ENCODE data around the gene SF3A2.

DNA sequence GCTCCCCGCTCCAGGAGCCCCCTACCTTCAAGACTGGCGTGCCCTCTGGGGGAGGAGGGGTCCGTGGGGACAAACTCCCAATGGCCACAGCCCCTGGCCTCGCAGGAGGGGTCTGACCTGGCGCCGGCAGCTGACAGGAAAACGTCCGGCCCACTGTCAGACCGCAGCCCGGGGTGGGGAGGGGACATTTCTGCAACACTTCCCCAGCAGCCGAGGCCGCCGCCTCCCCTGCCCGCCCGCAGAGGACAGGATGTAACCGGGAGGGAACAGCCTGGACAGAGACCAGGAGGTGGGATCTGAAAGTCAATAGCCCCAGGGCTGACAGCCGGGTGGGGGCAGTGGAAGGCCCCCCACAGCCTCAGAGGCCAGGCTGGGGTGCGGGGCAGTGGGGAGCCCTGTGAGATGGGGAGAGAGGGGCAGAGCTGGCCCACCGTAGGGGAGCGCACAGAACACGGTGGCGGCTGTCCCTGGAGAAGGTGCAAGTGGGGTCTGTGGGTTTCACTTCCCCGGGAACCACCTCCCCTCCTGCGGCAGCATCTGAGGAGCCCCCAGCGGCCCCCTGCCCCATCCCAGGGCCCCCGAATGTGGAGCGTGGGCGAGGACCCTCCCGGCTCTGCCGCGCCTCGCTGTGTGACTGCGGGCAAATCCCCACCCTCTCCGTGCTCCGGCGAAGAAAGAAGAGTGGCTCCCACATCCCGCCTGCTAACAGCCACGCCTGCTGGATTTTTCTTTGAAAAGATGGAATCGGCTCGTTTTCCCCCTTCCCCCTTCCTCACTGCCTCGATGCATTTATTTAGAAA lies 45.6 kb downstream of the SF3A2 start, which contains the start of gene PEAK3:
- TF ChIP-seq CTCF (conservative IDR thresholded peaks at IDR 0.05) (no peak), ZFX (IDR thresholded peaks at IDR 0.05) (no peak)

All from C4-2B (cell line).